ENCODE measurements around the gene ERP29.

ERP29 gene

DNA sequence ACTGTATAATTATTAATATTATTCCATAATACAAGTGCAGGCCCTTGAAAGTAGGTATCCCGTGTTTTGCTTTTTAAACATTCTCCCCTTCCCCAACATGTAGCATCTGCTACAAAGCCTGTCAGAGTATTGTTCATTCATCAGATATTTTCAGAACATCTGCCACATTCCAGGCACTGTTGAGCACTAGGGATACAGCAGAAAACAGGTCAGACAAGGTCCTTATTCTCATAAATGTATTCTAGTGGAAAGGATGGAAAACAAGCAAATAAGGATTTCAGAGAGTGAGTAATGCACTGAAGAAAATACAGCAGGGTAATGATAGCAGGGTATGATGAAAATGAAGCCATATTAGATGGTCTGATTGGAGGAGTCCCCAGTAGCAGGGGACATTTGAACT, 3.8 kb downstream of the ERP29 start:
- Histone ChIP-seq H3K4me2 (no peak overlapping the region), H4K20me1 (ENCODE audit: insufficient read depth) (no peaks in the 10 kb centered on the region), H3K27ac (no peak overlapping the region), H3K4me3 (IDR thresholded peaks at IDR 0.05; ENCODE audit: insufficient read depth, low read depth, low read length) (no peak overlapping the region), H3K27me3 (ENCODE audit: insufficient read depth, low read depth) (no peaks in the 10 kb centered on the region), H3K4me1 (ENCODE audit: low read depth, poor library complexity, severe bottlenecking) (peaks cover 34% of the 10 kb centered on the region), H3K79me2 (ENCODE audit: insufficient read depth, low read depth) (peaks cover 52% of the 10 kb centered on the region), H2AFZ (ENCODE audit: low read depth) (no peak overlapping the region), H3K9ac (no peak overlapping the region), H3K36me3 (ENCODE audit: insufficient read depth) (no peaks in the 10 kb centered on the region; the same call in 1 of the 2 replicates)
- TF ChIP-seq, protein P1, sequence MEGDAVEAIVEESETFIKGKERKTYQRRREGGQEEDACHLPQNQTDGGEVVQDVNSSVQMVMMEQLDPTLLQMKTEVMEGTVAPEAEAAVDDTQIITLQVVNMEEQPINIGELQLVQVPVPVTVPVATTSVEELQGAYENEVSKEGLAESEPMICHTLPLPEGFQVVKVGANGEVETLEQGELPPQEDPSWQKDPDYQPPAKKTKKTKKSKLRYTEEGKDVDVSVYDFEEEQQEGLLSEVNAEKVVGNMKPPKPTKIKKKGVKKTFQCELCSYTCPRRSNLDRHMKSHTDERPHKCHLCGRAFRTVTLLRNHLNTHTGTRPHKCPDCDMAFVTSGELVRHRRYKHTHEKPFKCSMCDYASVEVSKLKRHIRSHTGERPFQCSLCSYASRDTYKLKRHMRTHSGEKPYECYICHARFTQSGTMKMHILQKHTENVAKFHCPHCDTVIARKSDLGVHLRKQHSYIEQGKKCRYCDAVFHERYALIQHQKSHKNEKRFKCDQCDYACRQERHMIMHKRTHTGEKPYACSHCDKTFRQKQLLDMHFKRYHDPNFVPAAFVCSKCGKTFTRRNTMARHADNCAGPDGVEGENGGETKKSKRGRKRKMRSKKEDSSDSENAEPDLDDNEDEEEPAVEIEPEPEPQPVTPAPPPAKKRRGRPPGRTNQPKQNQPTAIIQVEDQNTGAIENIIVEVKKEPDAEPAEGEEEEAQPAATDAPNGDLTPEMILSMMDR (conservative IDR thresholded peaks at IDR 0.05; ENCODE audit: low read depth, low read length) = no peak

DNA sequence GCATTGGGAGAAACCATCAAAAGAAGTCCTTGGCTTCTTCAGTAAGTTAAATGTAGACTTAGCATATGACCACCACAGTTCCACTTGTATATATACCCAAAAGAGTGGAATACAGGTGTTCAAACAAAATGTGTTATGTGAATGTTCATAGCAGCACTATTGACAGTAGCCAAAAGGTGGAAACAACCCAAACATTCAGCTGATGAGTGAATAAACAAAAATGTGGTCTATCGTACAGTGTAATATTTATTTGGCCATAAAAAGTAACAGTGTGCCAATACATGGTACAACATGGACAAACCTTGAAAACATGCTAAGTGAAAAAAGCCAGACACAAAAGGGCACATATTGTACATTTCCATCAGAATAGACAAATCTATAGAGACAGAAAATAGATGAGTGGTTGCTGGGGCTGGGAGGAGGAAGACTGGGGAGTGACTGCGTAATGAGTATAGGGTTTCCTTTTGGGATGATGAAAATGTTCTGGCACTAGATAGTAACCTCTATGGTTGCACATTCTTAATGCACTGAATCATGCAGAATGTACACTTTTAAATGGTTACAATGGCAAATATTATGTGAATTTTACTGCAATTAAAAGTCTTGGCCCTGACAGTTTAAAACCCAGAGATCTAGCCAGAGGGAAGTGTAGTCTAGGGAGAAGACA, 5.5 kb downstream of the ERP29 start:
- no peaks in the 10 kb centered on the region; the same call in 1 of the 2 replicates for H3K36me3 ChIP-seq (ENCODE audit: insufficient read depth)
- no peak overlapping the region for H3K4me2 ChIP-seq
- no peaks in the 10 kb centered on the region for H3K27me3 ChIP-seq (ENCODE audit: insufficient read depth, low read depth)
- peaks cover 39% of the 10 kb centered on the region for H3K4me1 ChIP-seq (ENCODE audit: low read depth, poor library complexity, severe bottlenecking)
- no peak overlapping the region for H2AFZ ChIP-seq (ENCODE audit: low read depth)
- no peak overlapping the region for H3K4me3 ChIP-seq (IDR thresholded peaks at IDR 0.05; ENCODE audit: insufficient read depth, low read depth, low read length)
- TF ChIP-seq, protein P1 (conservative IDR thresholded peaks at IDR 0.05; ENCODE audit: low read depth, low read length) = no peak
- peaks cover 42% of the 10 kb centered on the region for H3K79me2 ChIP-seq (ENCODE audit: insufficient read depth, low read depth)
- H3K27ac ChIP-seq = no peak overlapping the region
- no peaks in the 10 kb centered on the region for H4K20me1 ChIP-seq (ENCODE audit: insufficient read depth)
- no peak overlapping the region for H3K9ac ChIP-seq

DNA sequence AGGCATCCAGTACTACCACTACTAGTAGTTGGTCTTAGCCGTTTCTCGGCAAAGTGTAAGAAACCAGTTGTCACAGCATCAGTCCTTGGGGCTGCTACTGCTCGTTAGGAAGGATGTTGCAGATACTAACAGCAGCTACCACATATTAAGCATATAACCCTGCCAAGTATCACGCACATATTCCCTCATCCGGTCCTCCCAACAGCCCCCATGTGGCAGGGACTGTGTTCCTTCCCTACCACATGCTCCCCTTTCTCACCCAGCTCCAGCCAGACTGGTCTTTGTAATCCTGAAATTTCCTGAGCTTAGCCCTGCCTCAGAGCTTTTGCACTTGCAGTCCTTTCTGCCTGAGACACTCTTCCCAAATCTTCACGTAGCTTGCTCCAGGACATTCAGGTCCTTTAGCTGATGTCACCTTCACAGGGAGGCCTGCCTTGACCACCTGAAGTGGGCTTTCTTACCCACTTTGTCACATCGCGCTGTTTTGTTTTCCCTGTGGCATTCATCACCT, 7.8 kb downstream of the ERP29 start:
- H3K79me2 ChIP-seq (ENCODE audit: insufficient read depth, low read depth) = peaks cover 32% of the 10 kb centered on the region
- TF ChIP-seq, protein P1 (conservative IDR thresholded peaks at IDR 0.05; ENCODE audit: low read depth, low read length) = no peak
- no peak overlapping the region for H2AFZ ChIP-seq (ENCODE audit: low read depth)
- no peak overlapping the region for H3K4me2 ChIP-seq
- H3K4me3 ChIP-seq (IDR thresholded peaks at IDR 0.05; ENCODE audit: insufficient read depth, low read depth, low read length) = no peak overlapping the region
- no peaks in the 10 kb centered on the region for H4K20me1 ChIP-seq (ENCODE audit: insufficient read depth)
- no peaks in the 10 kb centered on the region for H3K27me3 ChIP-seq (ENCODE audit: insufficient read depth, low read depth)
- H3K27ac ChIP-seq = no peak overlapping the region
- H3K4me1 ChIP-seq (ENCODE audit: low read depth, poor library complexity, severe bottlenecking) = peaks cover 26% of the 10 kb centered on the region
- no peak overlapping the region for H3K9ac ChIP-seq
- H3K36me3 ChIP-seq (ENCODE audit: insufficient read depth) = no peaks in the 10 kb centered on the region; the same call in 1 of the 2 replicates

DNA sequence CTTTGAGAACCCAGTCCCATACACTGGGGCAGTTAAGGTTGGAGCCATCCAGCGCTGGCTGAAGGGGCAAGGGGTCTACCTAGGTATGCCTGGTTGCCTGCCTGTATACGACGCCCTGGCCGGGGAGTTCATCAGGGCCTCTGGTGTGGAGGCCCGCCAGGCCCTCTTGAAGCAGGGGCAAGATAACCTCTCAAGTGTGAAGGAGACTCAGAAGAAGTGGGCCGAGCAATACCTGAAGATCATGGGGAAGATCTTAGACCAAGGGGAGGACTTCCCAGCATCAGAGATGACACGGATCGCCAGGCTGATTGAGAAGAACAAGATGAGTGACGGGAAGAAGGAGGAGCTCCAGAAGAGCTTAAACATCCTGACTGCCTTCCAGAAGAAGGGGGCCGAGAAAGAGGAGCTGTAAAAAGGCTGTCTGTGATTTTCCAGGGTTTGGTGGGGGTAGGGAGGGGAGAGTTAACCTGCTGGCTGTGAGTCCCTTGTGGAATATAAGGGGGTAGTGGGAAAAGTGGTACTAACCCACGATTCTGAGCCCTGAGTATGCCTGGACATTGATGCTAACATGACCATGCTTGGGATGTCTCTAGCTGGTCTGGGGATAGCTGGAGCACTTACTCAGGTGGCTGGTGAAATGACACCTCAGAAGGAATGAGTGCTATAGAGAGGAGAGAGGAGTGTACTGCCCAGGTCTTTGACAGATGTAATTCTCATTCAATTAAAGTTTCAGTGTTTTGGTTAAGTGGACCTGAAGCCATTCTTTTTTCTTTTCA, 9.2 kb downstream of the ERP29 start:
- TF ChIP-seq, protein P1 (conservative IDR thresholded peaks at IDR 0.05; ENCODE audit: low read depth, low read length) = no peak
- peaks cover 18% of the 10 kb centered on the region for H3K79me2 ChIP-seq (ENCODE audit: insufficient read depth, low read depth)

More for the DNA sequence above, 9.2 kb downstream of the ERP29 start:
- H3K9ac ChIP-seq = no peak overlapping the region
- H3K27ac ChIP-seq = no peak overlapping the region; the same call in 1 of the 2 replicates
- H3K36me3 ChIP-seq (ENCODE audit: insufficient read depth) = no peaks in the 10 kb centered on the region
- no peaks in the 10 kb centered on the region for H4K20me1 ChIP-seq (ENCODE audit: insufficient read depth)
- no peak overlapping the region for H3K4me3 ChIP-seq (IDR thresholded peaks at IDR 0.05; ENCODE audit: insufficient read depth, low read depth, low read length)
- no peak overlapping the region for H2AFZ ChIP-seq (ENCODE audit: low read depth)
- no peaks in the 10 kb centered on the region for H3K27me3 ChIP-seq (ENCODE audit: insufficient read depth, low read depth)
- H3K4me2 ChIP-seq = no peak overlapping the region
- peaks cover 25% of the 10 kb centered on the region for H3K4me1 ChIP-seq (ENCODE audit: low read depth, poor library complexity, severe bottlenecking)
